HL-60 (cell line): ENCODE measurements around the gene ZNF213.

Experiments
- DNase-seq, 2 experiments: peaks; one replicate each; pipeline ENCODE4 v3.0.0-alpha.2; 2010 to 2020; ENCODE audit warnings: low read depth in 1 of 2, low spot score in 1 of 2
- H3K27ac ChIP-seq: fragments of 250-450 bp; sonication (Bioruptor Pico); replicated peaks from 2 replicates; pipeline ENCODE4 v1.5.1; 2020; ENCODE audit warnings: mild to moderate bottlenecking, moderate library complexity
- H3K27me3 ChIP-seq: fragments of 250-450 bp; sonication (Bioruptor Pico); 2 replicates; pipeline ENCODE4 v1.5.1; 2021; ENCODE audit warnings: mild to moderate bottlenecking, moderate library complexity; ENCODE audit not compliant: insufficient read depth, poor library complexity, severe bottlenecking
- H3K4me3 ChIP-seq: replicated peaks from 2 replicates; pipeline ENCODE4 v1.5.1; 2011; ENCODE audit warnings: mild to moderate bottlenecking, control low read depth, low read length; ENCODE audit not compliant: insufficient read depth
- GABPA ChIP-seq: IDR thresholded peaks from 2 replicates; pipeline ENCODE4 v1.6.1; 2012; ENCODE audit warnings: low read depth
- POLR2AphosphoS5 ChIP-seq: IDR thresholded peaks from 2 replicates; pipeline ENCODE4 v1.6.1; 2012; ENCODE audit warnings: low read depth
- SPI1 ChIP-seq: IDR thresholded peaks from 2 replicates; pipeline ENCODE4 v1.6.1; 2012; ENCODE audit warnings: low read depth, mild to moderate bottlenecking, borderline replicate concordance
- TF ChIP-seq, protein P1 (sequence below): IDR thresholded peaks from 2 replicates; pipeline ENCODE4 v1.6.1; 2012; ENCODE audit warnings: low read depth; ENCODE audit not compliant: insufficient replicate concordance
- TF ChIP-seq, protein P2 (sequence below): IDR thresholded peaks from one replicate; pipeline ENCODE4 v1.5.1; 2011; ENCODE audit warnings: low read length, control low read depth, inconsistent platforms; ENCODE audit not compliant: insufficient read depth

Gene ZNF213

DNA sequence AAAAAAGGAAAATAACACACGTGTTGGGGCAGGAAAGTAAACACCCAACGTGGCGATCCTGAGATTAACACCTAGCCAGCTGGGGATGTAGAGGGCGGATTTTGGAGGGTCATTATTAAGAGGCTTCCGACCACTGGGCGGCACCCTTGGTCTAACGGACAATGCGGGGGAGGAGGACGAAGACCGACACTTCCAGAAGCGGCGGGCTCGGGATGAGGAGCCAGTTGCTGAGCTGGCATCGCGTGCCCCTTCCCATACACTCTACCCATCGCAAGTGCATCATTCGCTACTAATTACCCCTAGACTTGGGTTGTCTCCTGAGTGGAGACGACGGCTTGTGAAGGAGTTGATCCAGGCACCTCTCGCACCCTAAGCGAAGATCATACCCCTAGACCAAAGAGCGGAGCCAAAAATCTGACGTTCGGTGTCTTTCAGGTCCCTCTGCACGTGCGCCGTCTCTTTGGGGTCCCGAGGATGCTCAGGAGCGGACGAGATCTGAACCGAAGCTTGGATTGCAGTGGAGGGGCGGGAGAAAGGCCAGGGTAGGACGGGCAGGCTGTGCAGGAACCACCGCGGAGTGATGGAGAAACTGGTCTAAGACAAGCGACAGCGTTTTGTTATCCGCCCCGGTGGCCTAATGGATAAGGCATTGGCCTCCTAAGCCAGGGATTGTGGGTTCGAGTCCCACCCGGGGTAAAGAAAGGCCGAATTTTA is 17.6 kb downstream of the ZNF213 start:
- Histone ChIP-seq H3K27me3 (no peaks in the 10 kb centered on the region), H3K4me3 (peak overlapping the region; percentile 52), H3K27ac (peak overlapping the region; percentile 13)
- TF ChIP-seq SPI1 (no peak), GABPA (0 out of 2 replicates have a peak, but pooled peaks have one; percentile 9)
- peak in 1 of 2 experiments; percentile 92 for DNase-seq

DNA sequence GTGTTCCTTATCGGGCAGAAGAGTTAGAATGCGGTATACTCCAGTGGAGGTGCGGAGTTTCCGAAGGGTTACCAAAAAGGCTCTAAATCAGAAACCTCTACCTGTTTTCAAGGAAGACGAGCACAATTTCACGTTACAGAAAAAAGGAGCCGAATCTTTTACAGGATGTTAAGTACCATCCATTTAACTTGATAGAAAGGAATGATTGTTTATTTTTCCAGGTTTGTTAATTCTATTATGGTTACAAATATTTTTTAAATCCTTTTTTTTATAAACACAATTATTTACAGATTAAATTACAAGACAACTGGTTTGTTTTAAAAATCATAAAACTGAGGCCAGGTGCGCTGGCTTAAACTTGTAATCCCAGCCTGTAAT is 18.2 kb downstream of the ZNF213 start:
- Histone ChIP-seq H3K27me3 (no peaks in the 10 kb centered on the region), H3K4me3 (no peak overlapping the region), H3K27ac (no peak overlapping the region)
- TF ChIP-seq, protein P1, sequence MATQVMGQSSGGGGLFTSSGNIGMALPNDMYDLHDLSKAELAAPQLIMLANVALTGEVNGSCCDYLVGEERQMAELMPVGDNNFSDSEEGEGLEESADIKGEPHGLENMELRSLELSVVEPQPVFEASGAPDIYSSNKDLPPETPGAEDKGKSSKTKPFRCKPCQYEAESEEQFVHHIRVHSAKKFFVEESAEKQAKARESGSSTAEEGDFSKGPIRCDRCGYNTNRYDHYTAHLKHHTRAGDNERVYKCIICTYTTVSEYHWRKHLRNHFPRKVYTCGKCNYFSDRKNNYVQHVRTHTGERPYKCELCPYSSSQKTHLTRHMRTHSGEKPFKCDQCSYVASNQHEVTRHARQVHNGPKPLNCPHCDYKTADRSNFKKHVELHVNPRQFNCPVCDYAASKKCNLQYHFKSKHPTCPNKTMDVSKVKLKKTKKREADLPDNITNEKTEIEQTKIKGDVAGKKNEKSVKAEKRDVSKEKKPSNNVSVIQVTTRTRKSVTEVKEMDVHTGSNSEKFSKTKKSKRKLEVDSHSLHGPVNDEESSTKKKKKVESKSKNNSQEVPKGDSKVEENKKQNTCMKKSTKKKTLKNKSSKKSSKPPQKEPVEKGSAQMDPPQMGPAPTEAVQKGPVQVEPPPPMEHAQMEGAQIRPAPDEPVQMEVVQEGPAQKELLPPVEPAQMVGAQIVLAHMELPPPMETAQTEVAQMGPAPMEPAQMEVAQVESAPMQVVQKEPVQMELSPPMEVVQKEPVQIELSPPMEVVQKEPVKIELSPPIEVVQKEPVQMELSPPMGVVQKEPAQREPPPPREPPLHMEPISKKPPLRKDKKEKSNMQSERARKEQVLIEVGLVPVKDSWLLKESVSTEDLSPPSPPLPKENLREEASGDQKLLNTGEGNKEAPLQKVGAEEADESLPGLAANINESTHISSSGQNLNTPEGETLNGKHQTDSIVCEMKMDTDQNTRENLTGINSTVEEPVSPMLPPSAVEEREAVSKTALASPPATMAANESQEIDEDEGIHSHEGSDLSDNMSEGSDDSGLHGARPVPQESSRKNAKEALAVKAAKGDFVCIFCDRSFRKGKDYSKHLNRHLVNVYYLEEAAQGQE, result no peak
- no peak for TF ChIP-seq POLR2AphosphoS5
- TF ChIP-seq, protein P2, sequence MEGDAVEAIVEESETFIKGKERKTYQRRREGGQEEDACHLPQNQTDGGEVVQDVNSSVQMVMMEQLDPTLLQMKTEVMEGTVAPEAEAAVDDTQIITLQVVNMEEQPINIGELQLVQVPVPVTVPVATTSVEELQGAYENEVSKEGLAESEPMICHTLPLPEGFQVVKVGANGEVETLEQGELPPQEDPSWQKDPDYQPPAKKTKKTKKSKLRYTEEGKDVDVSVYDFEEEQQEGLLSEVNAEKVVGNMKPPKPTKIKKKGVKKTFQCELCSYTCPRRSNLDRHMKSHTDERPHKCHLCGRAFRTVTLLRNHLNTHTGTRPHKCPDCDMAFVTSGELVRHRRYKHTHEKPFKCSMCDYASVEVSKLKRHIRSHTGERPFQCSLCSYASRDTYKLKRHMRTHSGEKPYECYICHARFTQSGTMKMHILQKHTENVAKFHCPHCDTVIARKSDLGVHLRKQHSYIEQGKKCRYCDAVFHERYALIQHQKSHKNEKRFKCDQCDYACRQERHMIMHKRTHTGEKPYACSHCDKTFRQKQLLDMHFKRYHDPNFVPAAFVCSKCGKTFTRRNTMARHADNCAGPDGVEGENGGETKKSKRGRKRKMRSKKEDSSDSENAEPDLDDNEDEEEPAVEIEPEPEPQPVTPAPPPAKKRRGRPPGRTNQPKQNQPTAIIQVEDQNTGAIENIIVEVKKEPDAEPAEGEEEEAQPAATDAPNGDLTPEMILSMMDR, result no peak
- TF ChIP-seq GABPA, result no peak
- DNase-seq, result no peak

DNA sequence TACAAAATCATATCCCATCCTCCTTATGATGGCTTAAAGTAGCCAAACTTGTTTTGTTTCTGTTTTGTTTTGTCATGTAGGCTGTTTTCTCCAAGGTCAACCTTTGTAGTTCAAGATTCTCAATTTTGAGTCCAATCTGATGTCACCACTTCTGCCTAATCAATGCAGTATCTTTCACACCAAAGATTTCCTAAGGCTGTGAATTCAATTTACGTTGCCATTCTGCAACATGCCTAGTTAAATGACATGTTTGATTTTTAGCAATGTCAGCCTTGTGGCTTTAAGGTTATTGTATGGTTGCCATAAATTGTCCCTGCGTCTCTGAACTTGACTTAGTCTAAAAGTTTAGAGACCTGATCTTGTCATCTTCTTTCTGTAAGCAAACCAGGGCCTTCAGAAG is 20.4 kb downstream of the ZNF213 start:
- no peak for TF ChIP-seq SPI1
- no peak for TF ChIP-seq POLR2AphosphoS5
- TF ChIP-seq GABPA, result no peak
- TF ChIP-seq, protein P1, result no peak
- TF ChIP-seq, protein P2, result no peak
- H3K27me3 ChIP-seq, result no peaks in the 10 kb centered on the region
- no peak overlapping the region for H3K27ac ChIP-seq
- H3K4me3 ChIP-seq, result no peak overlapping the region
- DNase-seq, result no peak

DNA sequence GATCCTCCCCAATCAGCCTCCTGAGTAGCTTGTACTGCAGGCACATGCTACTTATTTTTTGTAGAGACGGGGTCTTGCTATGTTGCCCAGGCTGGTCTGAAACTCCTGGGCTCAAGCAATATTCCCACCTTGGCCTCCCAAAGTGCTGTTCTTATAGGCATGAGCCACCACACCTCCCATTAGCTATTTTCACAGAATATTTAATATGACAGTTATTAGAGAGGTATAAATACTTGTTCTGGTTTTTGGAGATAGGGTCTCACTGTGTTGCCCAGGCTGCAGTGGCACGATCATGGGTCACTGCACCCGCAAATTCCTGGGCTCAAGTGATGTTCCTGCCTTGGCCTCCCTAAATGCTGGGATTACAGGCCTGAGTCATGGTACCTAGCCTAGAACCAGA is 21.1 kb downstream of the ZNF213 start:
- no peak overlapping the region for H3K27ac ChIP-seq
- TF ChIP-seq, protein P2, result no peak
- TF ChIP-seq SPI1 (no peak), POLR2AphosphoS5 (no peak), GABPA (no peak)
- TF ChIP-seq, protein P1, result no peak
- no peak overlapping the region for H3K4me3 ChIP-seq
- no peaks in the 10 kb centered on the region for H3K27me3 ChIP-seq
- no peak for DNase-seq
